HG02884 (cell line): ENCODE data around the gene YAP1.

Experiments
- ATAC-seq: cut with Tn5 transposase; IDR thresholded peaks from one replicate; pipeline ENCODE4 v1.9.1; 2021; ENCODE audit warnings: mild to moderate bottlenecking, moderate library complexity; ENCODE audit not compliant: unreplicated experiment

YAP1 gene

DNA sequence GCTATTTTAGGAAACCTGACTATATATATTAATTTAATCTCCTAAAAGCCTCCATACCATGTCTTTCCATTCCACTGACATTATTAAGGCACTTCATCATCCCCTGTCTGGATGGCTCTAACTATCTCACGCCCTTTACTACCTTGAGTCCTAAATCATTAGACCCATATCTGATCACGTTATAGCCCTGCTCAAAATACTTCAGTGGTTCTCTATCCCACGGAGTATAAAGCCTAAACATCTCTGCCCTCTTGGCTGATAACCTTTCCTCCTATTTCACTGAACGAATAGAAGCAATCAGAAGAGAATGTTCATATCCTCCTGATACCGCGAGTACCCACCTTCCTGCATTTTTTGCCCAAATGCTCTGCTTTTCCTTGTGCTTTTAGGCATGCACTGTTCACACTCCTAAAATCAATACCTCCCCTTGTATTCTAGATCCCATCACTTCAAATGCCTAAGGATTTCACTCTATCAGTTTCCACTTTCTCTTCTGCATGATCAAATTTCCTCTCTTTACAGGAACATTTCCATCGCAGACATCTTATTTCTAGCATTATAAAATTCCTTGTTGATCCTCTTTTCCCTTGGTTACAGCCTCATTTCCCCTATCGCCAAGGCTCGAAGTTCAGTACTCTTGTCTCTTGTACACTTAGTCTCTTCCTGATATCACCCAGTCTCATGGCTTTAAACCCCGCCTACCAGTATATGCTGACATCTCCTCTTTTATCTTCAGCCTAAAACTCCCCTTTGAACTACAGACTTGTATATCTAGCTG is 162.0 kb downstream of the YAP1 start:
- no peak for ATAC-seq

DNA sequence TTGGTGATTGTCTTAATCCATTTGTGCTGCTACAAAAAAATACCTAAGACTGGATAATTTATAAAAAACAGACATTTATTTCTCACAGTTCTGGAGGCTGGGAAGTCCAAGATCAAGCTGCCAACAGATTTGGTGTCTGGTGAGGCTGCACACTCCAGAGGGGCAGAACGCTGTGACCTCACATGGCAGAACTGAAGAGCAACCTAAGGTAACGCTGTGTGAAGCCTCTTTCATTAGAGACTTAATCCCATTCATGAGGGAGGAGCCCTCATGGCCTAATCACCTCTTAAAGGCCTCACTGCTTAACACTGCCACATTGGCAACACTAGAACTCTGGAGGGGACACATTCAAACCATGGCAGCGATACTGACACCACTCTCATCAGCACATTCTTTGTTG is 164.4 kb downstream of the YAP1 start:
- ATAC-seq: no peak

DNA sequence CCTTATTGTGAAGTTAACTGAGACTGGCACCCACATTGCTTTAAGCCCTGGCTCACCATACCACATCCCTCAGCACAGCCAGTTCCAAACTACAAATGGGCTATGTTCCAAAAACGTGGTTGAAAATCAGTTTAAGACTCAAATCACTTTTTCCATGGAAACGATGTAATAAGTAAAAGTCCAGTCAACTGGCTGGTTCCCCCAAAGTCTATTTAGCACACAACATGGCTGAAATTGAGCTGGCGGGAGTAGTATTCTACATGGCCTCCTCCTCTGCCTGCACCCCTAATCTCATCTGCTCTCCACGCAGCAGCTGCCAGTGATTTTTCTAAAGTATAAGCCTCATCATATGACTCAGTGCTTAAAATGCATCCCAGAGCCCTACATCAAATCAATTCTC is 166.1 kb downstream of the YAP1 start:
- ATAC-seq: no peak

DNA sequence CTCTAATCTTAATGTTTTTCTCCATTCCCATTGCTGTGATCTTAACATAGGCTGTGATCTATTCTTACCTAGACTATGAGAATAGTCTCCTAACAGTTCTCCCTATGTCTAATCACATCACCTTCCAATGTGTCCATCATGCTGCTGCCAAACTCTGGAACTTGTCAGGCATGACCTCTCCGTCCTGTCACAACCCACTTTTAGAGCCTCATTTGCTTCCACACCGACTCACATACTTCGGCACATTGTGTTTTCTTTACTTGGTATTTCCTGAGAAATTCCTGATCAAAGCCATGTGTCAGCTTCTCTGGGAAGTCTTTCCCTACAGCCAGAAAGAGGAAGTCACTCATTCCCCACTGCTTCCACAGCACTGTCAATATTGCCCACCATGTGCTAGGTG is 166.5 kb downstream of the YAP1 start:
- ATAC-seq: no peak

DNA sequence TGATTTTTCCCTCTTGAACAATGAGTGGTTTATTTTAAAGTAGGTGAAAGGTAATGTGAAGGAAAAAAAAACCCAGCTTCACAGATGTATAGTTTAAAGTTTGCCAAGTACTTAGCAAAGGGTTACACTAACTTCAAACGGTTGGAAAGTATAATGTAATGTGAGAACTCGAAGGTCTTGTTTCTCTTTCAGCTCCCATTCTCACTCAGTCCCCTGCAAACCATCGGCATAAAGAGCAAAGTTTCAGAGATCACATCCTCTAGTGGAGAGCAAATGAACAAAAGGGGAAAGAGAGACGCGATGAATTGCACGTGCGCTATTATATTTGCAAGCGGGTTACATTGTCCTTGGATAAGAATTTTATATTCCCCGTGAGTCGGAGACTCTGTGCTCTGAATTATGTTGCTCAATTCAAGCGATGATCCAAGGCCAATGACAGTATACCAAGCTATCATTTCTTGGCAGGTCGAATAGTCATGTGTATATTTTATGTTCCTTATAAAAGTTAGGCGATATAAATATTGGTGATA is 169.5 kb downstream of the YAP1 start:
- peak; percentile 94 for ATAC-seq

DNA sequence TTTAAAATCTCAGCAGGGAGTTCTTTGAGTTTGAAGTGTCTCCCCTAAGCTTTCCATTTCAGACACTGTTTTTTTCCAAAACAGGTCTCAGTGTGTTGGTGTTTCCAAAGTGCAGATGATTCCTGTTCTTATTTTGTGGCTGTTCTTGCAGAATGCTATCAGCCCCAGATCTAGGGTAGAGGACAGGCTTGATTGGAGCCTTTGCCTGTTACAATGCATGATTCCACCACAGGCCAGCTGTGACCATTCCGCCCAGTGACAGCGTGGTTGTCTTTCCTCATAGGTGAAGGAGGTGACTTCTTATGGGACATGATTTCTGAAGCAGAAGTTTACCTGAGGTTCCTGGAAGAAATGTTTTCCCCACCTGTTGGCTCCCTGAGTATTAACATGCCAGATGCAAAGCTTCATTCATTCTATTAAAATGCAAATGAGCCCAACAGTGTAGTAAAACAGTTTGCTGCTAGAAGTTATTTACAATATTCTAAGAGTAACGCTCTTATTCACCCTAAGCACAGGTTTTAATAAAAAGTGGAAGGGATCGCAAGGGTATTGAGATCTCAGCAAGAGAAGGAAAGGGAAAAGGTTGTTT is 170.1 kb downstream of the YAP1 start:
- no peak for ATAC-seq
